GM12865 (cell line): ENCODE measurements around the gene ACOT13.
"Not testable (repeated sequence)": the region's sequence is repeated elsewhere in the genome, so short reads cannot be mapped to it uniquely, and the experiment has no call there.

Source experiments
- DNase-seq: peaks from one replicate; pipeline ENCODE4 v3.0.0; 2010; ENCODE audit warnings: low read depth
- H3K4me3 ChIP-seq: 2 replicates; pipeline ENCODE4 v1.5.1; 2011; ENCODE audit warnings: mild to moderate bottlenecking, low read depth, low read length, control low read depth
- CTCF ChIP-seq: IDR thresholded peaks from 2 replicates; pipeline ENCODE4 v1.5.1; 2011; ENCODE audit warnings: low read length, control low read depth, low read depth, inconsistent platforms; ENCODE audit not compliant: insufficient read depth; ENCODE audit errors: missing control alignments

The ACOT13 gene

GRCh38 chr6:24695635-24696034 lies 28.8 kb downstream of the ACOT13 start:
- peak; percentile 56 for DNase-seq
- H3K4me3 ChIP-seq, result not testable (repeated sequence)
- peak; percentile 28 for TF ChIP-seq CTCF

DNA sequence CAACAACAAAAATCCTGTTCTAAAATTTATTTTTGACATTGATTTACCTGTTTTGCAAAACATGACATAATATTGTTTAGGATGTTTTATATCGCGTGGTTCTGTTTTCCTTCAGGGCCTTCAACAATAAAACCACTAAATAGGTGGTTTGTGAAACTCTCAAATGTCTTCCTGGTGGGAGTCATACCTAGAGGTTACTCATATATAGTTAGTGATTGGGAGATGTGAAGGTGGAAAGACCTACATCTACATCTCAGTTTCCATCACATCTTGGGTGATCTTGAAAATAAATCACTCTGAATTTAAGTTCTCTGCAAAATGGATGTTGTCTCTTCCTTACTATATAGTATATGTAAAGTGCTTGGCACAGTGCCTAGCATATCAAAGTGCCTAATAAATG lies 29.2 kb downstream of the ACOT13 start:
- no peak overlapping the region for H3K4me3 ChIP-seq
- no peak for TF ChIP-seq CTCF
- no peak for DNase-seq

- no peak for TF ChIP-seq CTCF
- H3K4me3 ChIP-seq, result no peak overlapping the region
- DNase-seq, result no peak
These were observed 32.9 kb downstream of the ACOT13 start for GRCh38 chr6:24699521-24700359.

DNA sequence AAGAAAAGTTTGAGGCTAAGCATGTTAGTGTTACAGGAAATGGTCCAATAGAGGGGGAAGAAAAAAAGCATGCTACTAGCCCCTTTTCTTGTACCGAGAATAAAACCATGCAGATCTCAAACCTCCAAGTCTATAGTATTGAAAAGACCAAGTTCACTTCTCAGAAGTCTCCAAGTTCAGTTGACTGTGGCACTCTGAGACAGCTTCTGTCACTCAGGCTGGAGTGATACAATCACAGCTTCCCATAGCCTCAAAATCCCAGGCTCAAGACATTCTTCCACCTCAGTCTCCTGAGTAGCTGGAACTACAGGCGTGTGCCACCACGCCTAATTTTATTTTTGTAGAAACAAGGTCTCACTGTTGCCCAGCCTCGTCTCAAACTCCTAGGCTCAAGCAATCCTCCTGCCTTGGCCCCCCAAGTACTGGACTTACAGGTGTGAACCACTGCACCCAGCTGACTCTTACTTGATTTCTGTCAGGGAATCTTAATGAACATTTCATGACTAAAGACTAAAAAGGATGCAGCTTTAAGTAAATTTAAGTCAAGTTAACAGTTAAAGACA lies 35.9 kb downstream of the ACOT13 start:
- no peak overlapping the region for H3K4me3 ChIP-seq
- TF ChIP-seq CTCF, result no peak
- no peak for DNase-seq

DNA sequence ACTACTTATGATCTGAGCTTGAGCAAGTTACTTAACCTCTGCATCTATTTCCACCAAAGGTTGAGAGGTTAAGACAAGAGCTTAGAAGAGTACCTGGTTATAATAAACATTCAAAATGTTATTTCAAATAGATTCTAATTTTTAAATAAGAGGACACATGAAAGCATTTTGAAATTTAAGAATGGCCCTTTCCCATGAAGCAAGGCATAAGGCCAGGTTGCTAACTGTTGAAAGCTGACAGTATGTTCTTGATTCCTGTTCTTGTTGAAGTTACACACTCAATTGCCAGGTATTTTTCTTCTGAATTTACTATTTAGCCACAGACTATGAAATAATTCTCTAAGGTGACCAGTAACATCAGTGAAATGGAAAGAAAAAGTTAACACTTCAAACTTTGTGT lies 37.6 kb downstream of the ACOT13 start:
- TF ChIP-seq CTCF, result no peak
- DNase-seq, result no peak
- H3K4me3 ChIP-seq, result no peak overlapping the region

DNA sequence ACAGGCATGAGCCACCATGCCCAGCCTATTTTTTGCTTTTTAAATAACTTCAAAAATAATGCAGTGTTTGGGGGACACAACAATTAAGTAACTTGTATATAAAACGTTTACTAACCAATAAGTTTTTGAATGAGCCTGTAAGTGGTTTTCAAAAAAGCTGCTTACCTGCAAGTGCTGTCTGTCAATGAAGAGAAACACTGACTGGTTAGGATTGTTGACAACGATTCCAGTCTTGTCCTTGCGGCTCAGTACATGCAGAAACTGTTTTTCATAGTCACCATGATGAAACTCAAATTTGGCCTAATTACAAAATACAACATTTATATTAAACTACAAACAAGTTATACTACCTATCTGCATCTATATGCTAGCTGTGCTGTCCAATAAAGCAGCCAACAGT lies 41.7 kb downstream of the ACOT13 start:
- no peak for TF ChIP-seq CTCF
- H3K4me3 ChIP-seq, result no peak overlapping the region
- no peak for DNase-seq

GRCh38 chr6:24709014-24709711 lies 42.3 kb downstream of the ACOT13 start:
- DNase-seq, result no peak
- H3K4me3 ChIP-seq, result no peak overlapping the region
- TF ChIP-seq CTCF, result no peak
